ENCODE results near the gene SARS2. TPM values are rescaled to one million over a fixed set of nuclear protein-coding genes. Genes with fewer than 3 reads are reported as not detected.

SARS2 gene, protein sequence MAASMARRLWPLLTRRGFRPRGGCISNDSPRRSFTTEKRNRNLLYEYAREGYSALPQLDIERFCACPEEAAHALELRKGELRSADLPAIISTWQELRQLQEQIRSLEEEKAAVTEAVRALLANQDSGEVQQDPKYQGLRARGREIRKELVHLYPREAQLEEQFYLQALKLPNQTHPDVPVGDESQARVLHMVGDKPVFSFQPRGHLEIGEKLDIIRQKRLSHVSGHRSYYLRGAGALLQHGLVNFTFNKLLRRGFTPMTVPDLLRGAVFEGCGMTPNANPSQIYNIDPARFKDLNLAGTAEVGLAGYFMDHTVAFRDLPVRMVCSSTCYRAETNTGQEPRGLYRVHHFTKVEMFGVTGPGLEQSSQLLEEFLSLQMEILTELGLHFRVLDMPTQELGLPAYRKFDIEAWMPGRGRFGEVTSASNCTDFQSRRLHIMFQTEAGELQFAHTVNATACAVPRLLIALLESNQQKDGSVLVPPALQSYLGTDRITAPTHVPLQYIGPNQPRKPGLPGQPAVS
- 66.4 to 74.7 TPM (median 69.6 TPM) in 3 replicates for total RNA-seq (2021)
- Bru-seq, nascent RNA: percentile 83 among the genes with signal in this experiment
- long read RNA-seq, experiment 1, transcript SARS2-201 (16 exons, 2,057 nt): major isoform, 149 of 218 reads
- long read RNA-seq, experiment 1, partial matches to known transcripts: 11 of 218 reads
- long read RNA-seq, experiment 1, other reads (novel, unspliced or antisense): 55 of 218 reads
- long read RNA-seq, experiment 2, partial matches to known transcripts: 12 of 60 reads
- long read RNA-seq, experiment 2, other reads (novel, unspliced or antisense): 46 of 60 reads
- long read RNA-seq, experiment 3, transcript SARS2-201 (16 exons, 2,057 nt): major isoform, 31 of 47 reads
- long read RNA-seq, experiment 3, partial matches to known transcripts: 1 of 47 reads
- long read RNA-seq, experiment 3, other reads (novel, unspliced or antisense): 14 of 47 reads

DNA sequence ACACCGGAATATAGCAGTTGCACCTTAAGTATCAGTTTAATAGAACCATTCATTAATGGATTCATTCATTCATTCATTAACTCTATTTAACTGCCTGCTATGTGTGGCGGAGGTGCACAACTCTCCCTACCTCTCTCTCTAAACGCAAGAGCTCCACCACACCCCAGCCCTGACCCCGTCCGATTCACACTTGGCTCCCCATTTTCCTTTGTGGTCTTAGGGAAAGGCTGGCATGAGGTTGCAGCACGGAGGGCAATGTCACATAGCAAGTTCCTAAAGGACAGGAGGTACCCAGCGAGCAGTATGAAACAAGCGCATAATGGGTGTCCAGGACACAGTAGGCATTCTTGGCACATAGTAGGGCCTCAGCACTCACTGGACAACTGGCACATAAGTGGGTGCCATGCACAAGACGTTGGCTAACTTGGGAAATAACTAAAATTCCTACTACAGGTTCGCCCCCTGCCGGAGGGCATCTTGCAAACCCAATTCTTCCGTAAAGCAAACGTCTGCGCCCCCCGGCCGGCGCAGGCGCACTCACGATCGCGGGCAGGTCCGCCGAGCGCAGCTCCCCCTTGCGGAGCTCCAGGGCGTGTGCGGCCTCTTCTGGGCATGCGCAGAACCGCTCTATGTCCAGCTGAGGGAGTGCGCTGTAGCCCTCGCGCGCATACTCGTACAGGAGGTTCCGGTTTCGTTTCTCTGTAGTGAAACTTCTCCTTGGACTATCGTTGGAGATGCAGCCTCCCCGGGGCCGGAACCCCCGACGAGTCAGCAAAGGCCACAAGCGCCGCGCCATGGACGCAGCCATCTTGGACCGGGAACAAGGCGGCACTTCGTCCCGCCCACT, at the start of gene SARS2:
Gene SARS2 (minus strand): TSS at position 835 of the 847 bp plus-strand sequence. CDS start 27 bp downstream, at position 808.
- H3K36me3 Mint-ChIP-seq: peaks cover 51% of the 10 kb centered on the region
- POLR2A ChIA-PET: interaction anchor here (0.5 to 1.4 kb wide), 7 partner anchors 9 to 478 kb away, joined by 3 to 8 read pairs (median 4); partner anchors contain the start of genes CAPN12 and FBXO17
- TF ChIP-seq, protein P1, sequence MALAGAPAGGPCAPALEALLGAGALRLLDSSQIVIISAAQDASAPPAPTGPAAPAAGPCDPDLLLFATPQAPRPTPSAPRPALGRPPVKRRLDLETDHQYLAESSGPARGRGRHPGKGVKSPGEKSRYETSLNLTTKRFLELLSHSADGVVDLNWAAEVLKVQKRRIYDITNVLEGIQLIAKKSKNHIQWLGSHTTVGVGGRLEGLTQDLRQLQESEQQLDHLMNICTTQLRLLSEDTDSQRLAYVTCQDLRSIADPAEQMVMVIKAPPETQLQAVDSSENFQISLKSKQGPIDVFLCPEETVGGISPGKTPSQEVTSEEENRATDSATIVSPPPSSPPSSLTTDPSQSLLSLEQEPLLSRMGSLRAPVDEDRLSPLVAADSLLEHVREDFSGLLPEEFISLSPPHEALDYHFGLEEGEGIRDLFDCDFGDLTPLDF (CRISPR knock-in tag; IDR thresholded peaks at IDR 0.05): no peak
- TF ChIP-seq, protein P2, sequence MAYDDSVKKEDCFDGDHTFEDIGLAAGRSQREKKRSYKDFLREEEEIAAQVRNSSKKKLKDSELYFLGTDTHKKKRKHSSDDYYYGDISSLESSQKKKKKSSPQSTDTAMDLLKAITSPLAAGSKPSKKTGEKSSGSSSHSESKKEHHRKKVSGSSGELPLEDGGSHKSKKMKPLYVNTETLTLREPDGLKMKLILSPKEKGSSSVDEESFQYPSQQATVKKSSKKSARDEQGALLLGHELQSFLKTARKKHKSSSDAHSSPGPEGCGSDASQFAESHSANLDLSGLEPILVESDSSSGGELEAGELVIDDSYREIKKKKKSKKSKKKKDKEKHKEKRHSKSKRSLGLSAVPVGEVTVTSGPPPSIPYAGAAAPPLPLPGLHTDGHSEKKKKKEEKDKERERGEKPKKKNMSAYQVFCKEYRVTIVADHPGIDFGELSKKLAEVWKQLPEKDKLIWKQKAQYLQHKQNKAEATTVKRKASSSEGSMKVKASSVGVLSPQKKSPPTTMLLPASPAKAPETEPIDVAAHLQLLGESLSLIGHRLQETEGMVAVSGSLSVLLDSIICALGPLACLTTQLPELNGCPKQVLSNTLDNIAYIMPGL (CRISPR knock-in tag; IDR thresholded peaks at IDR 0.05): peak; percentile 34; the same call in 1 of the 2 replicates
- TF ChIP-seq, protein P3, sequence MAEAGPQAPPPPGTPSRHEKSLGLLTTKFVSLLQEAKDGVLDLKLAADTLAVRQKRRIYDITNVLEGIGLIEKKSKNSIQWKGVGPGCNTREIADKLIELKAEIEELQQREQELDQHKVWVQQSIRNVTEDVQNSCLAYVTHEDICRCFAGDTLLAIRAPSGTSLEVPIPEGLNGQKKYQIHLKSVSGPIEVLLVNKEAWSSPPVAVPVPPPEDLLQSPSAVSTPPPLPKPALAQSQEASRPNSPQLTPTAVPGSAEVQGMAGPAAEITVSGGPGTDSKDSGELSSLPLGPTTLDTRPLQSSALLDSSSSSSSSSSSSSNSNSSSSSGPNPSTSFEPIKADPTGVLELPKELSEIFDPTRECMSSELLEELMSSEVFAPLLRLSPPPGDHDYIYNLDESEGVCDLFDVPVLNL (CRISPR knock-in tag; IDR thresholded peaks at IDR 0.05; ENCODE audit: borderline replicate concordance, low read depth): no peak
- TF ChIP-seq TEAD1 (CRISPR knock-in tag; IDR thresholded peaks at IDR 0.05): no peak
- no peak; the same call in 1 of the 2 replicates for TF ChIP-seq FOXK1 (CRISPR knock-in tag; IDR thresholded peaks at IDR 0.05)
- TF ChIP-seq NR3C1 (CRISPR knock-in tag; conservative IDR thresholded peaks at IDR 0.05; ENCODE audit: low read depth): no peak
- TF ChIP-seq OVOL2 (CRISPR knock-in tag; IDR thresholded peaks at IDR 0.05; ENCODE audit: borderline replicate concordance): no peak
- TF ChIP-seq, protein P4, sequence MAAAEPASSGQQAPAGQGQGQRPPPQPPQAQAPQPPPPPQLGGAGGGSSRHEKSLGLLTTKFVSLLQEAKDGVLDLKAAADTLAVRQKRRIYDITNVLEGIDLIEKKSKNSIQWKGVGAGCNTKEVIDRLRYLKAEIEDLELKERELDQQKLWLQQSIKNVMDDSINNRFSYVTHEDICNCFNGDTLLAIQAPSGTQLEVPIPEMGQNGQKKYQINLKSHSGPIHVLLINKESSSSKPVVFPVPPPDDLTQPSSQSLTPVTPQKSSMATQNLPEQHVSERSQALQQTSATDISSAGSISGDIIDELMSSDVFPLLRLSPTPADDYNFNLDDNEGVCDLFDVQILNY (CRISPR knock-in tag; IDR thresholded peaks at IDR 0.05): 0 out of 2 replicates have a peak, but pooled peaks have one; percentile 42
- TF ChIP-seq, protein P5, sequence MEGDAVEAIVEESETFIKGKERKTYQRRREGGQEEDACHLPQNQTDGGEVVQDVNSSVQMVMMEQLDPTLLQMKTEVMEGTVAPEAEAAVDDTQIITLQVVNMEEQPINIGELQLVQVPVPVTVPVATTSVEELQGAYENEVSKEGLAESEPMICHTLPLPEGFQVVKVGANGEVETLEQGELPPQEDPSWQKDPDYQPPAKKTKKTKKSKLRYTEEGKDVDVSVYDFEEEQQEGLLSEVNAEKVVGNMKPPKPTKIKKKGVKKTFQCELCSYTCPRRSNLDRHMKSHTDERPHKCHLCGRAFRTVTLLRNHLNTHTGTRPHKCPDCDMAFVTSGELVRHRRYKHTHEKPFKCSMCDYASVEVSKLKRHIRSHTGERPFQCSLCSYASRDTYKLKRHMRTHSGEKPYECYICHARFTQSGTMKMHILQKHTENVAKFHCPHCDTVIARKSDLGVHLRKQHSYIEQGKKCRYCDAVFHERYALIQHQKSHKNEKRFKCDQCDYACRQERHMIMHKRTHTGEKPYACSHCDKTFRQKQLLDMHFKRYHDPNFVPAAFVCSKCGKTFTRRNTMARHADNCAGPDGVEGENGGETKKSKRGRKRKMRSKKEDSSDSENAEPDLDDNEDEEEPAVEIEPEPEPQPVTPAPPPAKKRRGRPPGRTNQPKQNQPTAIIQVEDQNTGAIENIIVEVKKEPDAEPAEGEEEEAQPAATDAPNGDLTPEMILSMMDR (IDR thresholded peaks at IDR 0.05): peak; percentile 86; the same call in 1 of the 2 replicates
- peak; percentile 16; the same call in 1 of the 2 replicates for TF ChIP-seq GABPB1 (CRISPR knock-in tag; IDR thresholded peaks at IDR 0.05)
- no peak for TF ChIP-seq JUN (CRISPR knock-in tag; IDR thresholded peaks at IDR 0.05)
- 0 out of 2 replicates have a peak, but pooled peaks have one; percentile 43 for TF ChIP-seq ETV6 (CRISPR knock-in tag; IDR thresholded peaks at IDR 0.05)
- TF ChIP-seq FOXJ3 (CRISPR knock-in tag; IDR thresholded peaks at IDR 0.05; ENCODE audit: borderline replicate concordance): no peak
- 0 out of 2 replicates have a peak, but pooled peaks have one; percentile 14 for TF ChIP-seq ZNF232 (CRISPR knock-in tag; IDR thresholded peaks at IDR 0.05)

More for the DNA sequence above, at the start of gene SARS2:
- ATAC-seq: peak; percentile 55
- peaks cover 16% of the 10 kb centered on the region for H3K9me3 Mint-ChIP-seq
- H3K27ac Mint-ChIP-seq: peak within 1 kb of the TSS; percentile 98
- peaks cover 4% of the 10 kb centered on the region; the same call in 1 of the 2 replicates for H3K27me3 Mint-ChIP-seq (ENCODE audit: low read depth)
- CTCF ChIA-PET: interaction anchor here (0.5 to 4.5 kb wide), 74 partner anchors 8 to 543 kb away, joined by 3 to 32 read pairs (median 5); partner anchors contain the start of genes ACTN4, CAPN12, CCER2 and ECH1
- peak; percentile 94 for DNase-seq (ENCODE audit: low spot score)
- peaks cover 10% of the 10 kb centered on the region for H3K4me1 Mint-ChIP-seq
- H3K4me3 Mint-ChIP-seq: peak within 1 kb of the TSS; percentile 82

Data from WTC11 (cell line).